ENCODE data around the gene SIPA1L3.
A peak's percentile ranks its signal among the peaks of the same experiment; 100 is the strongest.

Gene SIPA1L3

GRCh38 chr19:37899453-37899852 is 7.6 kb upstream of the SIPA1L3 start:
- DNase-seq (ENCODE audit: extremely low read depth, low read depth): no peak
- no peak overlapping the region for H3K4me3 ChIP-seq (replicated peaks; ENCODE audit: low read depth, low read length)
- no peak for TF ChIP-seq CTCF (IDR thresholded peaks at IDR 0.05; ENCODE audit: low read depth, low read length, missing control alignments)

GRCh38 chr19:37899966-37900365 is 7.0 kb upstream of the SIPA1L3 start:
- no peak for DNase-seq (ENCODE audit: extremely low read depth, low read depth)
- H3K4me3 ChIP-seq (replicated peaks; ENCODE audit: low read depth, low read length): no peak overlapping the region
- TF ChIP-seq CTCF (IDR thresholded peaks at IDR 0.05; ENCODE audit: low read depth, low read length, missing control alignments): no peak

- H3K4me3 ChIP-seq (replicated peaks; ENCODE audit: low read depth, low read length): no peak overlapping the region
- peak; percentile 91 for TF ChIP-seq CTCF (IDR thresholded peaks at IDR 0.05; ENCODE audit: low read depth, low read length, missing control alignments)
- DNase-seq (ENCODE audit: extremely low read depth, low read depth): peak; percentile 33
Observed at GRCh38 chr19:37902668-37903067, 4.3 kb upstream of the SIPA1L3 start.

GRCh38 chr19:37903096-37903495 is 3.9 kb upstream of the SIPA1L3 start:
- no peak overlapping the region for H3K4me3 ChIP-seq (replicated peaks; ENCODE audit: low read depth, low read length)
- TF ChIP-seq CTCF (IDR thresholded peaks at IDR 0.05; ENCODE audit: low read depth, low read length, missing control alignments): no peak
- no peak for DNase-seq (ENCODE audit: extremely low read depth, low read depth)

- peak; percentile 6 for TF ChIP-seq CTCF (IDR thresholded peaks at IDR 0.05; ENCODE audit: low read depth, low read length, missing control alignments)
- peak within 1 kb of the TSS; percentile 92 for H3K4me3 ChIP-seq (replicated peaks; ENCODE audit: low read depth, low read length)
- DNase-seq (ENCODE audit: extremely low read depth, low read depth): no peak
Observed at GRCh38 chr19:37905946-37906868, 801 bp upstream of the SIPA1L3 start, which contains the start of gene WDR87. Gene WDR87, minus strand, starts transcription at chr19:37906594. Its CDS starts 8,355 bp downstream, at chr19:37898239.

- H3K4me3 ChIP-seq (replicated peaks; ENCODE audit: low read depth, low read length): peak overlapping the region; percentile 92
- TF ChIP-seq CTCF (IDR thresholded peaks at IDR 0.05; ENCODE audit: low read depth, low read length, missing control alignments): no peak
- no peak for DNase-seq (ENCODE audit: extremely low read depth, low read depth)
Observed at GRCh38 chr19:37907735-37908455, 887 bp downstream of the SIPA1L3 start.

Data from HFF-Myc (cell line).